SU-DHL-6 (cell line): ENCODE data around the gene OPRM1.

Experiments
- H2AFZ ChIP-seq: fragments of 200-600 bp; sonication (generic); 2 replicates; pipeline ENCODE4 v1.6.1; 2014; ENCODE audit warnings: low read depth, mild to moderate bottlenecking, moderate library complexity, mixed read lengths, antibody characterized with exemption, low read length; ENCODE audit not compliant: severe bottlenecking
- H3F3A ChIP-seq: fragments of 200-600 bp; shearing (Covaris generic); 2 replicates; pipeline ENCODE4 v1.6.0; 2016; ENCODE audit warnings: antibody characterized with exemption, mild to moderate bottlenecking; ENCODE audit not compliant: insufficient read depth
- H3K27ac ChIP-seq: fragments of 200-600 bp; sonication (generic); 2 replicates; pipeline ENCODE4 v1.5.1; 2016; ENCODE audit warnings: low read depth, mild to moderate bottlenecking, low read length, moderate library complexity, mixed read lengths
- H3K27me3 ChIP-seq: fragments of 200-600 bp; sonication (generic), shearing (Covaris generic); 2 replicates; pipeline ENCODE4 v1.6.0; 2014; ENCODE audit warnings: mild to moderate bottlenecking, low read length
- H3K36me3 ChIP-seq: fragments of 200-600 bp; sonication (generic); 2 replicates; pipeline ENCODE4 v1.6.1; 2014; ENCODE audit warnings: mild to moderate bottlenecking, low read length, mixed read lengths
- H3K4me2 ChIP-seq: fragments of 300-600, 200-600 bp; shearing (Covaris generic), sonication (generic); 2 replicates; pipeline ENCODE4 v1.6.0; 2014; ENCODE audit warnings: low read length, low read depth, mild to moderate bottlenecking; ENCODE audit not compliant: poor library complexity, severe bottlenecking
- H3K4me3 ChIP-seq: fragments of 200-600 bp; sonication (generic); 2 replicates; pipeline ENCODE4 v1.5.1; 2014; ENCODE audit warnings: antibody characterized with exemption, low read length, mild to moderate bottlenecking, mixed read lengths; ENCODE audit not compliant: insufficient read depth, poor library complexity, severe bottlenecking
- H3K79me2 ChIP-seq: fragments of 200-600 bp; sonication (generic); 2 replicates; pipeline ENCODE4 v1.6.1; 2014; ENCODE audit warnings: mild to moderate bottlenecking, low read length, moderate library complexity; ENCODE audit not compliant: insufficient read depth
- H3K9ac ChIP-seq: fragments of 200-600 bp; sonication (generic); 2 replicates; pipeline ENCODE4 v1.7.0; 2014; ENCODE audit warnings: mild to moderate bottlenecking, low read length
- H3K9me2 ChIP-seq: fragments of 200-600 bp; sonication (generic); replicated peaks from 2 replicates; pipeline ENCODE4 v1.6.1; 2014; ENCODE audit warnings: low read length; ENCODE audit not compliant: insufficient read depth
- H3K9me3 ChIP-seq: fragments of 200-600 bp; sonication (generic); 2 replicates; pipeline ENCODE4 v1.6.1; 2014; ENCODE audit warnings: low read length, mixed read lengths; ENCODE audit not compliant: insufficient read depth
- H4K20me1 ChIP-seq: fragments of 200-600 bp; sonication (generic); 2 replicates; pipeline ENCODE4 v1.6.1; 2014; ENCODE audit warnings: low read depth, mild to moderate bottlenecking, antibody characterized with exemption, low read length, moderate library complexity, mixed read lengths
- CTCF ChIP-seq: fragments of 200-600 bp; sonication (generic); IDR thresholded peaks from one replicate; pipeline ENCODE4 v1.5.1; 2017; ENCODE audit warnings: antibody characterized with exemption, mild to moderate bottlenecking, low read length, moderate library complexity; ENCODE audit not compliant: insufficient read depth, poor library complexity, severe bottlenecking
- EZH2phosphoT487 ChIP-seq: fragments of 200-600 bp; sonication (generic), shearing (Covaris generic); conservative IDR thresholded peaks from 2 replicates; pipeline ENCODE4 v1.6.1; 2018; ENCODE audit warnings: mild to moderate bottlenecking, antibody characterized with exemption, low read length, moderate library complexity, mixed read lengths

Gene OPRM1

GRCh38 chr6:154106251-154106650 lies 67.2 kb downstream of the OPRM1 start:
- H3K27ac ChIP-seq, result no peak overlapping the region
- H3K9me2 ChIP-seq, result no peaks in the 10 kb centered on the region
- H3K9me3 ChIP-seq, result no peaks in the 10 kb centered on the region
- no peak overlapping the region for H3K9ac ChIP-seq
- H2AFZ ChIP-seq, result no peak overlapping the region
- H4K20me1 ChIP-seq, result no peaks in the 10 kb centered on the region
- no peaks in the 10 kb centered on the region for H3K79me2 ChIP-seq
- TF ChIP-seq CTCF (no peak), EZH2phosphoT487 (no peak)
- H3K36me3 ChIP-seq, result no peaks in the 10 kb centered on the region
- no peaks in the 10 kb centered on the region for H3F3A ChIP-seq
- H3K27me3 ChIP-seq, result no peaks in the 10 kb centered on the region
- H3K4me3 ChIP-seq, result no peak overlapping the region
- H3K4me2 ChIP-seq, result no peak overlapping the region

- no peaks in the 10 kb centered on the region for H4K20me1 ChIP-seq
- H3K4me3 ChIP-seq, result no peak overlapping the region
- no peak overlapping the region for H3K9ac ChIP-seq
- no peaks in the 10 kb centered on the region for H3K9me3 ChIP-seq
- no peaks in the 10 kb centered on the region for H3K9me2 ChIP-seq
- no peak overlapping the region for H2AFZ ChIP-seq
- H3K36me3 ChIP-seq, result no peaks in the 10 kb centered on the region
- TF ChIP-seq CTCF (no peak), EZH2phosphoT487 (no peak)
- no peaks in the 10 kb centered on the region for H3K27me3 ChIP-seq
- H3F3A ChIP-seq, result no peaks in the 10 kb centered on the region
- no peak overlapping the region for H3K27ac ChIP-seq
- H3K4me2 ChIP-seq, result no peak overlapping the region
- no peaks in the 10 kb centered on the region for H3K79me2 ChIP-seq
These were observed 72.0 kb downstream of the OPRM1 start for GRCh38 chr6:154111025-154111424.

- H4K20me1 ChIP-seq, result no peaks in the 10 kb centered on the region
- no peak overlapping the region for H3K27ac ChIP-seq
- H3K27me3 ChIP-seq, result no peaks in the 10 kb centered on the region
- H3K9me3 ChIP-seq, result no peaks in the 10 kb centered on the region
- H3K9ac ChIP-seq, result no peak overlapping the region
- no peaks in the 10 kb centered on the region for H3K79me2 ChIP-seq
- no peaks in the 10 kb centered on the region for H3K36me3 ChIP-seq
- H2AFZ ChIP-seq, result no peak overlapping the region
- no peaks in the 10 kb centered on the region for H3F3A ChIP-seq
- H3K4me2 ChIP-seq, result no peak overlapping the region
- H3K9me2 ChIP-seq, result no peaks in the 10 kb centered on the region
- TF ChIP-seq CTCF, result no peak
- TF ChIP-seq EZH2phosphoT487, result no peak
- no peak overlapping the region for H3K4me3 ChIP-seq
These were observed 73.3 kb downstream of the OPRM1 start for GRCh38 chr6:154112181-154112809.
